Gastrocnemius medialis (tissue), 4 donors: ENCODE data around the gene KRT4.

Experiments
- CTCF ChIP-seq, 5 experiments: fragments of 450-650 bp in 3 of 5; fragments of 200-600 bp in 2 of 5; sonication (generic) in 2 of 5; IDR thresholded peaks in 4 of 5; conservative IDR thresholded peaks in 1 of 5; 1 replicate in 4 of 5; 2 replicates in 1 of 5; pipeline ENCODE4 v1.5.1; 2016 to 2019; ENCODE audit warnings: antibody characterized with exemption in 5 of 5, mild to moderate bottlenecking in 3 of 5, moderate library complexity in 3 of 5
- POLR2A ChIP-seq, 2 donors: fragments of 450-650 bp; IDR thresholded peaks; one replicate each; pipeline ENCODE4 v1.6.1; 2017; ENCODE audit warnings: antibody characterized with exemption in 2 of 2, mild to moderate bottlenecking in 2 of 2, moderate library complexity in 2 of 2

- TF ChIP-seq POLR2A (IDR thresholded peaks at IDR 0.05) (no peak), CTCF (IDR thresholded peaks at IDR 0.05 in 4 of 5, conservative IDR thresholded peaks at IDR 0.05 in 1 of 5) (no peak)
Observed at GRCh38 chr12:52844386-52844785, 30.5 kb upstream of the KRT4 start.
